H1 (cell line): ENCODE results near the gene AP4M1. TPM values are rescaled to one million over a fixed set of nuclear protein-coding genes. Genes with fewer than 3 reads are reported as not detected.

Experiments
- CTCF ChIA-PET: fragments of 300-600 bp; sonication (Branson Sonifier 250); formaldehyde crosslinking; loops from one replicate; lab custom pipeline; 2021; ENCODE audit not compliant: partially characterized antibody; lab: Charles Lee
- POLR2A ChIA-PET: fragments of 300-600 bp; sonication (Branson Sonifier 250); formaldehyde crosslinking; loops from one replicate; lab custom pipeline; 2021; ENCODE audit warnings: inconsistent platforms; ENCODE audit not compliant: partially characterized antibody; lab: Charles Lee
- DNase-seq, 2 experiments: peaks; one replicate each; pipeline versions ENCODE4 v3.0.0 to v3.0.0-alpha.2; 2010 to 2022; ENCODE audit warnings: low spot score in 2 of 2, low read depth in 1 of 2, mixed read lengths in 1 of 2
- FAIRE-seq: peaks from 2 replicates; lab custom pipeline; 2011; peaks lifted over from hg19 to GRCh38; lab: Jason Lieb, UNC
- H2AFZ ChIP-seq: 2 replicates; pipeline ENCODE4 v1.8.1; 2012; ENCODE audit warnings: low read length, inconsistent platforms
- H2AK5ac ChIP-seq: 2 replicates; pipeline ENCODE4 v1.6.1; 2013; ENCODE audit warnings: low read depth, low read length
- H2BK120ac ChIP-seq: replicated peaks from 2 replicates; pipeline ENCODE3; 2013; ENCODE audit warnings: low read depth, low read length, inconsistent platforms
- H2BK12ac ChIP-seq: 2 replicates; pipeline ENCODE4 v1.6.1; 2013; ENCODE audit warnings: low read depth, low read length
- H2BK15ac ChIP-seq: 2 replicates; pipeline ENCODE4 v1.6.1; 2013; ENCODE audit warnings: low read length
- H2BK20ac ChIP-seq: 2 replicates; pipeline ENCODE4 v1.6.1; 2013; ENCODE audit warnings: low read length
- H2BK5ac ChIP-seq: 2 replicates; pipeline ENCODE4 v1.6.1; 2013; ENCODE audit warnings: low read depth, low read length
- H3K14ac ChIP-seq: 2 replicates; pipeline ENCODE4 v1.6.1; 2013; ENCODE audit warnings: inconsistent platforms; ENCODE audit not compliant: insufficient read length
- H3K18ac ChIP-seq: 2 replicates; pipeline ENCODE4 v1.6.1; 2013; ENCODE audit warnings: low read length; ENCODE audit errors: extremely low read depth
- H3K23ac ChIP-seq: 2 replicates; pipeline ENCODE4 v1.6.1; 2013; ENCODE audit warnings: inconsistent platforms; ENCODE audit not compliant: insufficient read length
- H3K23me2 ChIP-seq: 2 replicates; pipeline ENCODE4 v1.6.1; 2013; ENCODE audit warnings: low read depth, low read length
- H3K27ac ChIP-seq: 2 replicates; pipeline ENCODE4 v1.6.1; 2011; ENCODE audit warnings: low read depth, low read length, inconsistent platforms
- H3K27me3 ChIP-seq, 4 experiments: replicated peaks in 1 of 4; 1 replicate in 1 of 4; 2 replicates in 3 of 4; pipeline versions ENCODE4 v1.6.1 to v1.8.1; 2011 to 2013; ENCODE audit warnings: low read length in 3 of 4, mild to moderate bottlenecking in 3 of 4, inconsistent platforms in 2 of 4, mixed read lengths in 2 of 4, moderate library complexity in 1 of 4; ENCODE audit not compliant: control insufficient read depth in 3 of 4, insufficient read depth in 3 of 4; ENCODE audit errors: extremely low read depth in 1 of 4
- H3K36me3 ChIP-seq, 4 experiments: 2 replicates each; pipeline versions ENCODE4 v1.6.1 to v1.8.1; 2011 to 2013; ENCODE audit warnings: mild to moderate bottlenecking in 4 of 4, low read length in 3 of 4, moderate library complexity in 2 of 4, control low read depth in 1 of 4, inconsistent platforms in 1 of 4; ENCODE audit not compliant: insufficient read depth in 4 of 4, control insufficient read depth in 2 of 4
- H3K4ac ChIP-seq: replicated peaks from 2 replicates; pipeline ENCODE3; 2013; ENCODE audit warnings: low read length, low read depth, mixed read lengths, inconsistent platforms; ENCODE audit not compliant: insufficient read length
- H3K4me1 ChIP-seq, 4 experiments: replicated peaks in 1 of 4; 1 replicate in 1 of 4; 2 replicates in 3 of 4; pipeline versions ENCODE4 v1.6.1 to v1.8.1; 2011 to 2013; ENCODE audit warnings: low read length in 3 of 4, inconsistent platforms in 2 of 4, mixed read lengths in 1 of 4; ENCODE audit not compliant: insufficient read depth in 4 of 4, control insufficient read depth in 3 of 4
- H3K4me2 ChIP-seq, 2 experiments: 2 replicates each; pipeline versions ENCODE4 v1.6.1 to v1.8.1; 2011 to 2013; ENCODE audit warnings: low read depth in 2 of 2, low read length in 2 of 2, control low read depth in 1 of 2, inconsistent platforms in 1 of 2, mild to moderate bottlenecking in 1 of 2; ENCODE audit not compliant: insufficient read depth in 1 of 2
- H3K4me3 ChIP-seq, 4 experiments: fragments of 200-600, 300-600 bp in 1 of 4; sonication (generic), shearing (Covaris generic), sonication (Bioruptor Twin) in 1 of 4; 2 replicates each; pipeline versions ENCODE4 v1.5.1 to v1.8.1; 2011 to 2016; ENCODE audit warnings: low read length in 4 of 4, low read depth in 3 of 4, control low read depth in 2 of 4, inconsistent platforms in 2 of 4, mild to moderate bottlenecking in 2 of 4, mixed read lengths in 1 of 4, moderate library complexity in 1 of 4; ENCODE audit not compliant: insufficient read depth in 2 of 4; ENCODE audit errors: extremely low read depth in 1 of 4
- H3K56ac ChIP-seq: replicated peaks from 2 replicates; pipeline ENCODE3; 2013; ENCODE audit warnings: low read depth, mild to moderate bottlenecking, mixed read lengths, low read length, inconsistent platforms; ENCODE audit not compliant: insufficient read length
- H3K79me1 ChIP-seq: 2 replicates; pipeline ENCODE4 v1.6.1; 2013; ENCODE audit warnings: low read depth, low read length, control low read depth
- H3K79me2 ChIP-seq, 2 experiments: 2 replicates each; pipeline versions ENCODE4 v1.6.1 to v1.8.1; 2012 to 2013; ENCODE audit warnings: low read length in 2 of 2, mild to moderate bottlenecking in 2 of 2, inconsistent platforms in 1 of 2; ENCODE audit not compliant: insufficient read depth in 2 of 2, control insufficient read depth in 1 of 2
- H3K9ac ChIP-seq, 4 experiments: replicated peaks in 1 of 4; 1 replicate in 1 of 4; 2 replicates in 3 of 4; pipeline versions ENCODE4 v1.6.1 to v1.8.1; 2011 to 2013; ENCODE audit warnings: low read depth in 3 of 4, low read length in 3 of 4, control low read depth in 2 of 4, mild to moderate bottlenecking in 2 of 4, moderate library complexity in 2 of 4, inconsistent platforms in 1 of 4; ENCODE audit errors: extremely low read depth in 1 of 4
- H3K9me3 ChIP-seq, 2 experiments: 2 replicates each; pipeline versions ENCODE4 v1.6.1 to v1.8.1; 2012 to 2013; ENCODE audit warnings: mild to moderate bottlenecking in 2 of 2, moderate library complexity in 2 of 2, control low read depth in 1 of 2, inconsistent platforms in 1 of 2, low read depth in 1 of 2, low read length in 1 of 2, mixed read lengths in 1 of 2; ENCODE audit not compliant: insufficient read depth in 2 of 2
- H4K20me1 ChIP-seq, 2 experiments: replicated peaks in 1 of 2; 2 replicates each; pipeline versions ENCODE3 to v1.8.1; 2011 to 2013; ENCODE audit warnings: inconsistent platforms in 2 of 2, low read length in 2 of 2, mild to moderate bottlenecking in 1 of 2; ENCODE audit not compliant: insufficient read depth in 2 of 2, control insufficient read depth in 1 of 2
- H4K5ac ChIP-seq: 2 replicates; pipeline ENCODE4 v1.6.1; 2013; ENCODE audit warnings: low read length, low read depth, mixed read lengths, inconsistent platforms; ENCODE audit not compliant: insufficient read length
- H4K8ac ChIP-seq: 2 replicates; pipeline ENCODE4 v1.8.0; 2013; ENCODE audit warnings: mild to moderate bottlenecking, moderate library complexity, low read length, inconsistent platforms; ENCODE audit not compliant: insufficient read depth; ENCODE audit errors: extremely low read depth
- H4K91ac ChIP-seq: replicated peaks from 2 replicates; pipeline ENCODE3; 2013; ENCODE audit warnings: low read length, mixed read lengths, inconsistent platforms; ENCODE audit not compliant: insufficient read length
- CHD1 ChIP-seq: IDR thresholded peaks from 2 replicates; pipeline ENCODE4 v1.6.1; 2012; ENCODE audit warnings: low read depth, low read length, improper control_type of control experiment
- EGR1 ChIP-seq: IDR thresholded peaks from 2 replicates; pipeline ENCODE4 v1.6.1; 2011; ENCODE audit warnings: low read depth, low read length, borderline replicate concordance
- EP300 ChIP-seq, 2 experiments: IDR thresholded peaks; 1 replicate in 1 of 2; 2 replicates in 1 of 2; pipeline ENCODE4 v1.6.1; 2011 to 2012; ENCODE audit warnings: low read depth in 2 of 2, low read length in 2 of 2, mild to moderate bottlenecking in 2 of 2, borderline replicate concordance in 1 of 2, inconsistent platforms in 1 of 2, moderate library complexity in 1 of 2
- PHF8 ChIP-seq: fragments of 200-600 bp; sonication (generic); conservative IDR thresholded peaks from 2 replicates; pipeline ENCODE4 v1.7.1; 2012; ENCODE audit warnings: low read depth, mild to moderate bottlenecking, inconsistent platforms, low read length, moderate library complexity
- POLR2A ChIP-seq, 2 experiments: IDR thresholded peaks; 1 replicate in 1 of 2; 2 replicates in 1 of 2; pipeline ENCODE4 v1.6.1; 2011; ENCODE audit warnings: low read depth in 2 of 2, low read length in 2 of 2, mild to moderate bottlenecking in 2 of 2; ENCODE audit errors: control extremely low read depth in 1 of 2
- SP1 ChIP-seq: IDR thresholded peaks from 2 replicates; pipeline ENCODE4 v1.6.1; 2011; ENCODE audit warnings: low read depth, low read length
- TAF7 ChIP-seq: optimal IDR thresholded peaks from 2 replicates; pipeline ENCODE3; 2011; ENCODE audit warnings: low read depth, mild to moderate bottlenecking, inconsistent platforms, low read length, moderate library complexity, borderline replicate concordance
- WGBS, 2 experiments: shearing (Covaris generic) in 1 of 2; methylation state at CpG; one replicate each; pipeline versions ENCODE4 v1.1.6 to v1.1.7; 2013 to 2015; ENCODE audit warnings: low lambda C conversion rate in 2 of 2, mixed read lengths in 2 of 2, inconsistent platforms in 1 of 2, low coverage in 1 of 2, missing lambda C conversion rate in 1 of 2; ENCODE audit not compliant: insufficient replicate concordance in 2 of 2, insufficient coverage in 1 of 2, insufficient read length in 1 of 2; ENCODE audit errors: extremely low coverage in 1 of 2, missing lambda C conversion rate in 1 of 2; 5-methylcytosine and 5-hydroxymethylcytosine counted together
- polyA plus RNA-seq, 7 experiments: library from polyadenylated mRNA; depleted of rRNA in 3 of 7; stranded (reverse) in 5 of 7; unstranded in 2 of 7; fragments of >200 nt in 5 of 7; fragments of 200-250 nt in 2 of 7; gene quantifications; 1 replicate in 5 of 7; 2 replicates in 1 of 7; 4 replicates in 1 of 7; pipeline versions ENCODE4 v1.2.1 to v1.2.3, GENCODE V29; 2011 to 2013; ENCODE audit warnings: missing spikeins in 2 of 7, mixed read lengths in 2 of 7
- total RNA-seq: library from RNA; stranded (reverse); fragmentation: NEBNext Ultra II Directional; extraction: Animal tissue kit (Norgen Biotek cat#: 25700); gene quantifications from 2 replicates; pipeline ENCODE4 v1.2.1, GENCODE V29; 2021

The AP4M1 gene
- total and polyA plus RNA-seq, 2 of the 8 experiments (the other 6 are each of a cell fraction or from before 2014, with no cell fraction given): 15.2 to 16.6 TPM

GRCh38 chr7:100077205-100077604, 24.2 kb upstream of the AP4M1 start:
- TF ChIP-seq EGR1: no peak
- TF ChIP-seq PHF8: no peak
- TF ChIP-seq TAF7: no peak
- TF ChIP-seq POLR2A (IDR thresholded peaks at IDR 0.05; ENCODE audit: control extremely low read depth in 1 of 2, low read depth in 2 of 2, low read length in 2 of 2): no peak
- TF ChIP-seq CHD1: no peak
- no peak for TF ChIP-seq SP1
- TF ChIP-seq EP300 (IDR thresholded peaks at IDR 0.05; ENCODE audit: borderline replicate concordance in 1 of 2, low read depth in 2 of 2, low read length in 2 of 2): no peak
- Histone ChIP-seq H3K4me1 (peaks cover 0 to 4% (median 0%) of the 10 kb centered on the region in 4 experiments; a peak in 1 of 7 replicates), H2AFZ (no peak overlapping the region), H3K79me2 (peaks cover 32 to 52% of the 10 kb centered on the region in 2 experiments), H4K91ac (no peak overlapping the region), H2BK20ac (no peak overlapping the region), H3K56ac (no peak overlapping the region), H2BK15ac (no peak overlapping the region), H4K5ac (no peak overlapping the region), H3K9me3 (peaks cover 35 to 43% of the 10 kb centered on the region in 2 experiments), H3K36me3 (peaks cover 56 to 79% (median 69%) of the 10 kb centered on the region in 4 experiments), H3K4me3 (no peak overlapping the region), H3K18ac (no peak overlapping the region), H3K27ac (no peak overlapping the region), H3K4ac (no peak overlapping the region), H2BK12ac (no peak overlapping the region), H2AK5ac (no peak overlapping the region), H3K79me1 (peaks cover 4% of the 10 kb centered on the region), H2BK5ac (no peak overlapping the region), H2BK120ac (no peak overlapping the region), H3K27me3 (no peaks in the 10 kb centered on the region; a peak in 1 of 7 replicates), H3K23me2 (peaks cover 6% of the 10 kb centered on the region; the same call in 1 of the 2 replicates), H3K9ac (no peak overlapping the region), H3K4me2 (no peak overlapping the region), H3K14ac (no peak overlapping the region), H3K23ac (no peak overlapping the region), H4K20me1 (peaks cover 1 to 3% of the 10 kb centered on the region in 2 experiments), H4K8ac (no peak overlapping the region)
- 95% methylated on average over 4 of the region's 4 CpGs; no CpG with 5 or more reads in 1 of the 2 experiments for WGBS, 2 experiments
- DNase-seq: no peak
- POLR2A ChIA-PET: interaction anchor here (0.6 to 19.6 kb wide), 5 partner anchors 11 to 57 kb away, joined by 3 to 294 read pairs (median 5); partner anchors contain the start of genes COPS6, MCM7 and ZSCAN21
- CTCF ChIA-PET: no interaction called here
- FAIRE-seq: no peak
